ENCODE data around the gene KRCC1. TPM values are rescaled to one million over a fixed set of nuclear protein-coding genes. Genes with fewer than 3 reads are reported as not detected.

The KRCC1 gene
- total and polyA plus RNA-seq, 11 donors = 18.7 to 25.1 (median 21.1) TPM

GRCh38 chr2:88098558-88098900 is 42.9 kb upstream of the KRCC1 start:
- TF ChIP-seq POLR2A (IDR thresholded peaks at IDR 0.05) (no peak), CTCF (IDR thresholded peaks at IDR 0.05) (no peak)
- DNase-seq (no peak), ATAC-seq (no peak)
- H3K27ac ChIP-seq = peak overlapping the region in 2 of 12 donors; percentile 9 to 33
- H3K36me3 ChIP-seq = peaks cover 0 to 67% (median 3%) of the 10 kb centered on the region in 9 donors
- no peaks in the 10 kb centered on the region for H3K9me3 ChIP-seq
- H3K27me3 ChIP-seq = no peaks in the 10 kb centered on the region
- H3K4me3 ChIP-seq = no peak overlapping the region
- peaks cover 0 to 40% (median 8%) of the 10 kb centered on the region in 12 donors for H3K4me1 ChIP-seq
- intact Hi-C loops (cut with DNase I) = no loop called here

- 27 to 38% (median 34%) methylated on average over 4 of the region's 4 CpGs for WGBS, 4 donors
- Histone ChIP-seq H3K27ac (peak overlapping the region in 5 of 12 donors; percentile 3 to 33 (median 13)), H3K4me1 (peaks cover 0 to 45% (median 8%) of the 10 kb centered on the region in 12 donors), H3K9me3 (no peaks in the 10 kb centered on the region), H3K36me3 (peaks cover 0 to 67% (median 8%) of the 10 kb centered on the region in 9 donors), H3K27me3 (no peaks in the 10 kb centered on the region), H3K4me3 (no peak overlapping the region)
- intact Hi-C loops (cut with DNase I) = no loop called here
- DNase-seq (no peak), ATAC-seq (peak; percentile 50 to 66 (median 55))
- TF ChIP-seq POLR2A (IDR thresholded peaks at IDR 0.05) = no peak
These were observed 42.4 kb upstream of the KRCC1 start for GRCh38 chr2:88097891-88098557.

GRCh38 chr2:88097192-88097591 is 41.6 kb upstream of the KRCC1 start:
- Histone ChIP-seq H3K4me1 (peaks cover 0 to 52% (median 8%) of the 10 kb centered on the region in 12 donors), H3K4me3 (no peak overlapping the region), H3K27me3 (no peaks in the 10 kb centered on the region), H3K36me3 (peaks cover 0 to 67% (median 13%) of the 10 kb centered on the region in 9 donors), H3K27ac (peak overlapping the region in 4 of 12 donors; percentile 3 to 33 (median 18)), H3K9me3 (no peaks in the 10 kb centered on the region)
- WGBS, 4 donors = 32 to 46% (median 43%) methylated on average over 3 of the region's 3 CpGs
- DNase-seq (no peak), ATAC-seq (peak in 1 of 4 donors; percentile 23)
- intact Hi-C loops (cut with DNase I) = no loop called here
- TF ChIP-seq CTCF (IDR thresholded peaks at IDR 0.05) (no peak), POLR2A (IDR thresholded peaks at IDR 0.05) (no peak)

GRCh38 chr2:88096708-88097107 is 41.1 kb upstream of the KRCC1 start:
- DNase-seq (no peak), ATAC-seq (no peak)
- Histone ChIP-seq H3K27me3 (no peaks in the 10 kb centered on the region), H3K36me3 (peaks cover 0 to 65% (median 17%) of the 10 kb centered on the region in 9 donors), H3K27ac (peak overlapping the region in 1 of 12 donors; percentile 9), H3K9me3 (no peaks in the 10 kb centered on the region), H3K4me1 (peaks cover 0 to 55% (median 8%) of the 10 kb centered on the region in 12 donors), H3K4me3 (no peak overlapping the region)
- 63 to 83% (median 76%) methylated on average over 5 of the region's 5 CpGs for WGBS, 4 donors
- no peak for TF ChIP-seq CTCF (IDR thresholded peaks at IDR 0.05)
- no peak for TF ChIP-seq POLR2A (IDR thresholded peaks at IDR 0.05)
- intact Hi-C loops (cut with DNase I) = no loop called here

Data from heart left ventricle (tissue), 16 donors.